ENCODE results near the gene TDRD1.

DNA sequence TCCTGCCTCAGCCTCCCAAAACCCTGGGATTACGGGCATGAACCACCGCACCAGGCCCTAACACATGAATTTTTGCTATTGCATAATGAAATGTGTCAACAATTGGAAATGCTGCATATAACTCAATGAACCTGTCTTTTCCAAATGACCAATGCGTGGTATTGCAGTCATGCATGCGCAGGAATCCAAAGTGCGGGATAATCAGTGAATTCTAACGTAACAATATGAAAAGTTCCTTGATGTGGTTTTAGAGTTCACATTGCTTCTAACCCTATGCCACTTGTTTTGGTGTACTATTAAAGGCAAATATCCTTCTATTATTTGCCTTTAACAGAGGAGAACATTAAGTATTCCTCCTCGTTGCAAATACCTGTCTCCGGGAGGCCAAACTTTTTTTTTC lies 10.5 kb downstream of the TDRD1 start:
- TF ChIP-seq, protein P1, sequence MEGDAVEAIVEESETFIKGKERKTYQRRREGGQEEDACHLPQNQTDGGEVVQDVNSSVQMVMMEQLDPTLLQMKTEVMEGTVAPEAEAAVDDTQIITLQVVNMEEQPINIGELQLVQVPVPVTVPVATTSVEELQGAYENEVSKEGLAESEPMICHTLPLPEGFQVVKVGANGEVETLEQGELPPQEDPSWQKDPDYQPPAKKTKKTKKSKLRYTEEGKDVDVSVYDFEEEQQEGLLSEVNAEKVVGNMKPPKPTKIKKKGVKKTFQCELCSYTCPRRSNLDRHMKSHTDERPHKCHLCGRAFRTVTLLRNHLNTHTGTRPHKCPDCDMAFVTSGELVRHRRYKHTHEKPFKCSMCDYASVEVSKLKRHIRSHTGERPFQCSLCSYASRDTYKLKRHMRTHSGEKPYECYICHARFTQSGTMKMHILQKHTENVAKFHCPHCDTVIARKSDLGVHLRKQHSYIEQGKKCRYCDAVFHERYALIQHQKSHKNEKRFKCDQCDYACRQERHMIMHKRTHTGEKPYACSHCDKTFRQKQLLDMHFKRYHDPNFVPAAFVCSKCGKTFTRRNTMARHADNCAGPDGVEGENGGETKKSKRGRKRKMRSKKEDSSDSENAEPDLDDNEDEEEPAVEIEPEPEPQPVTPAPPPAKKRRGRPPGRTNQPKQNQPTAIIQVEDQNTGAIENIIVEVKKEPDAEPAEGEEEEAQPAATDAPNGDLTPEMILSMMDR (IDR thresholded peaks at IDR 0.05), result no peak
- no peak for TF ChIP-seq POLR2A (IDR thresholded peaks at IDR 0.05)
- TF ChIP-seq EP300 (IDR thresholded peaks at IDR 0.05), result no peak
